ENCODE results near the gene ABCD1. TPM values are rescaled to one million over a fixed set of nuclear protein-coding genes. Genes with fewer than 3 reads are reported as not detected.
"Not testable (repeated sequence)": the region's sequence is repeated elsewhere in the genome, so short reads cannot be mapped to it uniquely, and the experiment has no call there.

The ABCD1 gene
- 10 to 100 TPM in 1 of 5 donors, 1 to 10 TPM in 4; 6.9 to 10.7 (median 7.9) TPM for total RNA-seq
- 6.1 TPM for total RNA-seq (2013)
- total RNA-seq = 3.1 to 22.7 (median 12.0) reads per million in 29 experiments

DNA sequence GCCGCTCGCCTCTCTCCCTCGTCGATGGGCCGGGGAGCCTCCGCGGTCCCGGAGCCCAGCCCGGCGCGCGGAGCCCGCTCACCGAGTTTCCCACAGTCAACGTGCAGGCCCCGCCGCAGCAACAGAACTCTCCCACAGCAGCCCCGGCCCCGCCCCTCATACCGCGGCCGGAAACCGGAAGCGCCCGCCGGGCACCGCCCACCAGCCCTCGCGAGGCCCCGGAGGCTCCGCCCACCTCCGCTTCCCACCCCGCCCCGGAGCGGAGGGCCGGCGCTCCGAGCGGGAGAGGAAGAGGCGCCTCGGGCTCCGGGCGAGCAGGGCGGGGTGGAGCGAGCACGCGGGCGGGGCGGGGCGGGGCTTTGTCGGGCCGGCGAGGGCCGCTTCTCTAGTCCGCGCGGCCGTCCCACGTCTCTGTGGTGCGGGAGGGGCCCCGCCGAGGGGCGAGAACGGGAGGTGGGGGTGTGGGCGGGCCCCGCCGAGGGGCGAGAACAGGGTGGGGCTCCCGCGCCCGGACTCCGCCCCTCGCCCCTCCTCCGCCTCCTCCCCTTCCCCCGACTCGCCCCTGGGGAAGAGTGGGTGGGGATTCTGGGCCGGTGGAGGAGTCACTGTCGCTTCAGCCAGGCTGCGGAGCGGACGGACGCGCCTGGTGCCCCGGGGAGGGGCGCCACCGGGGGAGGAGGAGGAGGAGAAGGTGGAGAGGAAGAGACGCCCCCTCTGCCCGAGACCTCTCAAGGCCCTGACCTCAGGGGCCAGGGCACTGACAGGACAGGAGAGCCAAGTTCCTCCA, at the start of gene ABCD1, which contains the start of gene BCAP31:
Gene ABCD1, plus strand, starts transcription at position 605 of the 787 bp plus-strand sequence. CDS start 411 bp downstream, outside the sequence.
Gene BCAP31, minus strand, starts transcription at position 136 of the 787 bp plus-strand sequence. CDS start 1,143 bp downstream, outside the sequence.
- Histone ChIP-seq H3K4me3 (ENCODE audit: control insufficient read depth in 1 of 2, extremely low read depth in 1 of 2, low read length in 1 of 2) (peak within 1 kb of the TSS; percentile 65 to 72), H3K4me1 (ENCODE audit: control insufficient read depth in 1 of 2, extremely low read depth in 1 of 2, insufficient read depth in 2 of 2, low read length in 2 of 2) (peaks cover 7 to 58% of the 10 kb centered on the region in 2 experiments), H3K9me3 (no peaks in the 10 kb centered on the region), H3K36me3 (ENCODE audit: control insufficient read depth in 2 of 2, extremely low read depth in 1 of 2, insufficient read depth in 1 of 2, low read length in 1 of 2) (peaks cover under 1 to 24% of the 10 kb centered on the region in 2 donors), H3K27ac (ENCODE audit: low read length) (peak within 1 kb of the TSS; percentile 74), H3K27me3 (replicated peaks in 1 of 2; ENCODE audit: control insufficient read depth in 2 of 2, extremely low read depth in 1 of 2, insufficient read depth in 2 of 2, low read length in 1 of 2) (no peaks in the 10 kb centered on the region)
- peaks cover 7% of the 10 kb centered on the region for H3K36me3 Mint-ChIP-seq
- ATAC-seq (replicated peaks in 1 of 4) (peak; percentile 75 to 81 (median 80)), DNase-seq (peak; percentile 75 to 92 (median 84))
- peak within 1 kb of the TSS; percentile 80 to 85 (median 82) for H3K4me3 Mint-ChIP-seq
- WGBS (ENCODE audit: insufficient coverage) = under 1% methylated on average over 26 of the region's 88 CpGs
- H3K27me3 Mint-ChIP-seq = peaks cover 0 to 5% of the 10 kb centered on the region in 2 donors
- peak within 1 kb of the TSS; percentile 80 to 81 for H3K27ac Mint-ChIP-seq
- ChIA-PET CTCF (interaction anchor here in 1 of 2 donors (0.6 kb wide), 1 partner anchor 312 kb away, joined by 4 read pairs; no protein-coding TSS in a partner anchor), POLR2A (interaction anchor here in 1 of 2 donors (0.6 kb wide), 1 partner anchor 206 kb away, joined by 5 read pairs; no protein-coding TSS in a partner anchor)
- peaks cover 18 to 47% (median 33%) of the 10 kb centered on the region in 3 donors for H3K4me1 Mint-ChIP-seq
- H3K9me3 Mint-ChIP-seq = no peaks in the 10 kb centered on the region

DNA sequence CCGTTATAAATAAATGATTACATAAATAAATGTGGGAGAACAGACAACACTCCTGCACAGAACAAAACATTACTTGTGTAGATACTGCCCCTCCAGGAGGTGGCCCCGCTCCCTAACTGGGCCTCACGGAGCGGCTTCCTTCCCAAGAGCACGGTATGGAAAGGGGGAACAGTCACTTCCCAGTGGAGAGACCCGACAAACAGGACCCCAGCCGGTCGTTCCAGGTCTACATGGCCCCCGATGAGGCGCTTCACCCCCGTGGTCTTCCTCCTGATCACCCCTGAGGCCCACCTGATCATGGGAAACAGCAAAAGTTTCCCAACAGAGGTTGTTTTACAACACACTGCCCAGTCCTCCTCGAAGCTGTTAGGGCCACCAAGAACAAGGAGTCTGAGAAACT, 43.5 kb upstream of the ABCD1 start:
- Histone ChIP-seq H3K4me3 (ENCODE audit: control insufficient read depth in 1 of 2, extremely low read depth in 1 of 2, low read length in 1 of 2) (no peak overlapping the region), H3K27ac (ENCODE audit: low read length) (no peak overlapping the region), H3K36me3 (ENCODE audit: control insufficient read depth in 2 of 2, extremely low read depth in 1 of 2, insufficient read depth in 1 of 2, low read length in 1 of 2) (no peaks in the 10 kb centered on the region), H3K9me3 (no peaks in the 10 kb centered on the region), H3K4me1 (ENCODE audit: control insufficient read depth in 1 of 2, extremely low read depth in 1 of 2, insufficient read depth in 2 of 2, low read length in 2 of 2) (no peaks in the 10 kb centered on the region), H3K27me3 (replicated peaks in 1 of 2; ENCODE audit: control insufficient read depth in 2 of 2, extremely low read depth in 1 of 2, insufficient read depth in 2 of 2, low read length in 1 of 2) (peaks cover 3 to 12% of the 10 kb centered on the region in 2 experiments)
- H3K27me3 Mint-ChIP-seq = peaks cover 3 to 16% of the 10 kb centered on the region in 2 donors
- 70% methylated on average over 6 of the region's 12 CpGs for WGBS (ENCODE audit: insufficient coverage)
- ChIA-PET CTCF (no interaction called here), POLR2A (no interaction called here)
- no peak overlapping the region for H3K27ac Mint-ChIP-seq
- DNase-seq (no peak), ATAC-seq (replicated peaks in 1 of 4) (no peak)
- no peaks in the 10 kb centered on the region for H3K4me1 Mint-ChIP-seq
- no peaks in the 10 kb centered on the region for H3K36me3 Mint-ChIP-seq
- no peaks in the 10 kb centered on the region for H3K9me3 Mint-ChIP-seq
- no peak overlapping the region for H3K4me3 Mint-ChIP-seq

- not testable (repeated sequence) for H3K4me3 Mint-ChIP-seq; H3K9me3 ChIP-seq; H3K36me3 ChIP-seq (ENCODE audit: control insufficient read depth in 2 of 2, extremely low read depth in 1 of 2, insufficient read depth in 1 of 2, low read length in 1 of 2); H3K4me1 ChIP-seq (ENCODE audit: control insufficient read depth in 1 of 2, extremely low read depth in 1 of 2, insufficient read depth in 2 of 2, low read length in 2 of 2); H3K27ac ChIP-seq (ENCODE audit: low read length); H3K9me3 Mint-ChIP-seq; DNase-seq; H3K4me3 ChIP-seq (ENCODE audit: control insufficient read depth in 1 of 2, extremely low read depth in 1 of 2, low read length in 1 of 2); H3K4me1 Mint-ChIP-seq; H3K36me3 Mint-ChIP-seq; H3K27ac Mint-ChIP-seq; ATAC-seq (replicated peaks in 1 of 4)
- H3K27me3 Mint-ChIP-seq = peaks cover 6 to 17% of the 10 kb centered on the region in 2 donors
- POLR2A ChIA-PET = interaction anchor here in 1 of 2 donors (0.6 kb wide), 1 partner anchor 28 kb away, joined by 11 read pairs; no protein-coding TSS in a partner anchor
- peaks cover 3 to 22% of the 10 kb centered on the region in 2 experiments for H3K27me3 ChIP-seq (replicated peaks in 1 of 2; ENCODE audit: control insufficient read depth in 2 of 2, extremely low read depth in 1 of 2, insufficient read depth in 2 of 2, low read length in 1 of 2)
- WGBS (ENCODE audit: insufficient coverage) = 96% methylated on average over 4 of the region's 8 CpGs
- CTCF ChIA-PET = interaction anchor here in 1 of 2 donors (1.0 kb wide), 1 partner anchor 15 kb away, joined by 4 read pairs; no protein-coding TSS in a partner anchor
Observed at GRCh38 chrX:153683486-153683885, 41.2 kb upstream of the ABCD1 start.

DNA sequence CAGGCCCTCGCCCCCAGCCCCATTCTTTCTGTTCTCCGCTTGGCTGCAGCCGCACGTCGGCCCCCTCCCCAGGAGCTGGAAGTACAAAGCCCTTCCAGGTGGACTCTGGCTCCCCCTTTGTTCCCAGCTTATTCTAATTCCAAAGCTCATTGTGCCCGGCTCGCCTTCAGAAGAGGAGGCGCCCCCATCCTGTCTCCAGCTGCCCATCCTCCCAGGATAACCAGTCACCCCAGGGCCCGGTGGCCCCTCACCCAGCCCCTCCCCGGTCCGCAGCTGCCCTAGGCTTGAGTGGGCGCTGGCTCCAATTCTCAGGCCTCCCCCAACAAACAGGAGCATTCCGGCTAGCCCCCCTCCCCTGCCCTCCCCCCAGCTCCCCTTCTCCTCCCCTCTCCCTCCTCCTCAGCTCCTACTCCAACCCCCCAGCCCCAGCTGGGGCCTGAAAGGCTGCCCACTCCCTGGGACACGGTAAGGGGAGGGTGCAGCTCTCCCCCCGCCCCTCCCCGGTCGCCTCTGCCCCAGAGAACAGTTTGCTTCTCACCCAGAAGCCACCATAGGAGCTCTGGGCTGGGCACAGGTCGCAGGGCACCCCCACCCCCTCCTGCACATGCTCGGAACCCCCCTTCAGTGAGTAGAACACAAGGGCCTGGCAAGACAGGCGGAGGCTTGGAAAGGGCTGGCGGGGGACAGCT, 40.0 kb upstream of the ABCD1 start:
- H3K27me3 Mint-ChIP-seq = peaks cover 6 to 12% of the 10 kb centered on the region in 2 donors
- Histone ChIP-seq H3K36me3 (ENCODE audit: control insufficient read depth in 2 of 2, extremely low read depth in 1 of 2, insufficient read depth in 1 of 2, low read length in 1 of 2) (no peaks in the 10 kb centered on the region), H3K9me3 (no peaks in the 10 kb centered on the region), H3K4me3 (ENCODE audit: control insufficient read depth in 1 of 2, extremely low read depth in 1 of 2, low read length in 1 of 2) (no peak overlapping the region), H3K4me1 (ENCODE audit: control insufficient read depth in 1 of 2, extremely low read depth in 1 of 2, insufficient read depth in 2 of 2, low read length in 2 of 2) (peaks cover 0 to 4% of the 10 kb centered on the region in 2 experiments), H3K27me3 (replicated peaks in 1 of 2; ENCODE audit: control insufficient read depth in 2 of 2, extremely low read depth in 1 of 2, insufficient read depth in 2 of 2, low read length in 1 of 2) (peaks cover 3 to 26% of the 10 kb centered on the region in 2 experiments), H3K27ac (ENCODE audit: low read length) (no peak overlapping the region)
- CTCF ChIA-PET = interaction anchor here (0.6 to 1.0 kb wide), 6 partner anchors 13 to 624 kb away, joined by 3 to 8 read pairs (median 4); no protein-coding TSS in a partner anchor
- DNase-seq (no peak), ATAC-seq (replicated peaks in 1 of 4) (no peak)
- WGBS (ENCODE audit: insufficient coverage) = 68% methylated on average over 6 of the region's 21 CpGs
- no peaks in the 10 kb centered on the region for H3K4me1 Mint-ChIP-seq
- POLR2A ChIA-PET = no interaction called here
- H3K36me3 Mint-ChIP-seq = no peaks in the 10 kb centered on the region
- H3K4me3 Mint-ChIP-seq = no peak overlapping the region
- H3K27ac Mint-ChIP-seq = no peak overlapping the region
- H3K9me3 Mint-ChIP-seq = no peaks in the 10 kb centered on the region

DNA sequence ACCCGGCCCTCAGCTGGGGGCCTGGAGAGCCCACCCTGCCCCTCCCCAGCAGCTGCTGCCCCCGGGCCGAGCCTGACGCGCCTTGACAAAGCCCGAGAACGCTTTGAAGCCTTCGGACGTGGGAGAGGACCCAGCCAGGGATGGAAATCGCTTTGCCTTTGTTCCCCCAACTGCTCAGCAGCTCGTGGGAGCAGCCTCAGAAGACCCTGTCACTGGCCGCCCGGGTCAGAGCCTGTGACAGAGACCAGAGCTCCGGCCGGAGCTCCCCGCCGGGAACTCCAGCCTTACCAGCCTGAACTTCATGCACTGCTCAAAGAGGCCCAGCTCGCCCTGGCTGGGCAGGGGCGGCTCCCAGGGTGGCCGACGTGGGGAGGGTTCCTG, 39.5 kb upstream of the ABCD1 start:
- WGBS (ENCODE audit: insufficient coverage) = 55% methylated on average over 5 of the region's 21 CpGs
- peaks cover 3 to 32% of the 10 kb centered on the region in 2 experiments for H3K27me3 ChIP-seq (replicated peaks in 1 of 2; ENCODE audit: control insufficient read depth in 2 of 2, extremely low read depth in 1 of 2, insufficient read depth in 2 of 2, low read length in 1 of 2)
- POLR2A ChIA-PET = no interaction called here
- DNase-seq (no peak), ATAC-seq (replicated peaks in 1 of 4) (no peak)
- H3K9me3 ChIP-seq = no peaks in the 10 kb centered on the region
- H3K4me3 Mint-ChIP-seq = no peak overlapping the region
- H3K27ac Mint-ChIP-seq = no peak overlapping the region
- no peak overlapping the region for H3K4me3 ChIP-seq (ENCODE audit: control insufficient read depth in 1 of 2, extremely low read depth in 1 of 2, low read length in 1 of 2)
- no peaks in the 10 kb centered on the region for H3K4me1 Mint-ChIP-seq
- H3K36me3 ChIP-seq (ENCODE audit: control insufficient read depth in 2 of 2, extremely low read depth in 1 of 2, insufficient read depth in 1 of 2, low read length in 1 of 2) = no peaks in the 10 kb centered on the region
- peaks cover 6 to 11% of the 10 kb centered on the region in 2 donors for H3K27me3 Mint-ChIP-seq
- CTCF ChIA-PET = interaction anchor here (0.6 kb wide), 3 partner anchors 14 to 120 kb away, joined by 3 to 4 read pairs (median 3); no protein-coding TSS in a partner anchor
- H3K4me1 ChIP-seq (ENCODE audit: control insufficient read depth in 1 of 2, extremely low read depth in 1 of 2, insufficient read depth in 2 of 2, low read length in 2 of 2) = peaks cover 0 to 4% of the 10 kb centered on the region in 2 experiments
- H3K27ac ChIP-seq (ENCODE audit: low read length) = no peak overlapping the region
- no peaks in the 10 kb centered on the region for H3K36me3 Mint-ChIP-seq
- no peaks in the 10 kb centered on the region for H3K9me3 Mint-ChIP-seq
